CD4-positive, alpha-beta T cell treated with Interleukin-10 for 1 hour (primary cell): ENCODE measurements around the gene TSPAN11.
"Not testable (repeated sequence)": the region's sequence is repeated elsewhere in the genome, so short reads cannot be mapped to it uniquely, and the experiment has no call there.

Experiments used
- DNase-seq: peaks from one replicate; pipeline ENCODE4 v3.0.0-alpha.2; 2020

Gene TSPAN11

GRCh38 chr12:31005256-31005943, 78.9 kb downstream of the TSPAN11 start:
- no peak for DNase-seq

- no peak for DNase-seq
These were observed 79.4 kb downstream of the TSPAN11 start for GRCh38 chr12:31005944-31006361.

- no peak for DNase-seq
These were observed 80.0 kb downstream of the TSPAN11 start for GRCh38 chr12:31006416-31007152.

GRCh38 chr12:31007153-31007495, 80.6 kb downstream of the TSPAN11 start:
- DNase-seq = no peak

GRCh38 chr12:31007636-31008175, 81.2 kb downstream of the TSPAN11 start:
- no peak for DNase-seq

- DNase-seq = no peak
These were observed 81.8 kb downstream of the TSPAN11 start for GRCh38 chr12:31008241-31008761.

- DNase-seq = no peak
These were observed 82.7 kb downstream of the TSPAN11 start for GRCh38 chr12:31008961-31009840.

GRCh38 chr12:31009976-31010375, 83.4 kb downstream of the TSPAN11 start:
- DNase-seq = no peak

GRCh38 chr12:31011336-31011735, 84.8 kb downstream of the TSPAN11 start:
- DNase-seq = no peak

- no peak for DNase-seq
These were observed 85.4 kb downstream of the TSPAN11 start for GRCh38 chr12:31011746-31012566.

GRCh38 chr12:31012567-31012891, 86.0 kb downstream of the TSPAN11 start:
- DNase-seq = not testable (repeated sequence)

GRCh38 chr12:31015215-31015614, 88.7 kb downstream of the TSPAN11 start:
- DNase-seq = no peak

- DNase-seq = no peak
These were observed 89.5 kb downstream of the TSPAN11 start for GRCh38 chr12:31016057-31016456.

GRCh38 chr12:31017535-31017934, 91.0 kb downstream of the TSPAN11 start:
- no peak for DNase-seq

GRCh38 chr12:31018106-31018789, 91.7 kb downstream of the TSPAN11 start:
- no peak for DNase-seq

- DNase-seq = no peak
These were observed 92.4 kb downstream of the TSPAN11 start for GRCh38 chr12:31018790-31019505.

- no peak for DNase-seq
These were observed 93.0 kb downstream of the TSPAN11 start for GRCh38 chr12:31019561-31019960.

GRCh38 chr12:31019976-31020375, 93.4 kb downstream of the TSPAN11 start:
- DNase-seq = no peak

GRCh38 chr12:31020385-31021166, 94.0 kb downstream of the TSPAN11 start:
- no peak for DNase-seq

- DNase-seq = no peak
These were observed 94.6 kb downstream of the TSPAN11 start for GRCh38 chr12:31021181-31021580.
